HG03139 (cell line): Measurements from ENCODE around the gene SRC.

Experiments used
- ATAC-seq: cut with Tn5 transposase; IDR thresholded peaks from one replicate; pipeline ENCODE4 v1.9.1; 2021; ENCODE audit not compliant: unreplicated experiment

The SRC gene

DNA sequence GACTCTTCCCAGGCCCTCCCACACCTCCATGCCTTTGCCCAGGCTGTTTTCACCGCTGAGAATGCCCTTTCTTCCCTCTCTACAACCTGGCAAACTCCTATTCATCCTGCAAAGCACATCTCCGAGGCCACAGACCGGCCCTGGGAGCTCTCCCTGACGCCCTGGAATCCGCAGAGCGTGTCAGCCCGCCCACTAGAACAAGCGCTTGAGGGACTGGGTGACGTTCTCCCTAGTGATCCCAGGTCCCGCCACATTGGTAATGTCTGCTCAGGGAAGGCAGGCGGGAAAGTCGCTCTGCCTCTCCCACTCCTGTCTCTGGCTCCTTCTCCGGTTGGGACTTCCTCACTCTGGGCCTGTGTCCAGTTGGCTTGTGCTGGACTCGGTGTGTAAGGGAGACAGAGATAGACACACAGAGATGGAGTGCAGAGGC lies 61.6 kb downstream of the SRC start:
- ATAC-seq: no peak

DNA sequence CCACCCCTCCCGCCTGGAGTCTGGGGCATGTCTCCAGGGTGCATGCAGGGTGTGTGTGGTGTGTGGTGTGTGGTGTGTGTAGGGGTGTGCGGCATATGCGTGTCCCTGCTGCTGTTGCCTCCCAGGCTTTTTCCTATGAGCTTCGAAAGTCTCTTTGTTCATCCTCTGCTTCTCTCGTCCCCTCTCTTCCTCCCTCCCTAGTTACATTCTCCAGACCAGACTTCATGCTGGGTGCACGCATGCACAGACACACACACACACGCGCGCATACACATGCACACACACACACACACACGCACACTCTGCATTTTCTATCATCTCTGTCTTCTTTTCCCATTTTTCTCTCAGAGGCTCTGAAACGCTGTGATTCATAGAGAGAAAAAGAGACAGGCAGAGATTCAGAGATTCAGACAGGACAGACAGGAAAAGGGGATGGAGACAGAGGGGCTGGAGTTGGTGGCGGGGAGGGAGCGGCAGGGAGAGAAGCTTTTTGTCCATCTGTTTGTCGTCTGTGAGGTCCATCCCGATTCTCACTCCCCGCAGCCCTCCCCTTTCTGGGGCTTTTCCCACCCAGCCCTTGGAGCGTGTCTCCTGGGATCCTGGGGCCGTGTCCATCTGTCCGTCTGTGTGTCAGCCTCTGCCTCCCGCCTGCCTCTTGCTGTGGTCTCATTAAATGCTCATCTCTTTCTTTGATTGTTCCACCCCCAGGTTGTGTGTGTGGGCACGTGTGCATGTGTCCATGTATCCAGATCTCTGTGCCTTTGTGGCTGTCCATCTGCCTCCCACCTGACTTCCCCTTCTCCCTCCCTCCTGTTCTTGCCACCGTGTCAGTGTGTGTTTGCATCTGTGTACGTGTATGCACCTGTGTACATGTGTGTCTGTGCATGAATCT lies 62.6 kb downstream of the SRC start:
- ATAC-seq: no peak

DNA sequence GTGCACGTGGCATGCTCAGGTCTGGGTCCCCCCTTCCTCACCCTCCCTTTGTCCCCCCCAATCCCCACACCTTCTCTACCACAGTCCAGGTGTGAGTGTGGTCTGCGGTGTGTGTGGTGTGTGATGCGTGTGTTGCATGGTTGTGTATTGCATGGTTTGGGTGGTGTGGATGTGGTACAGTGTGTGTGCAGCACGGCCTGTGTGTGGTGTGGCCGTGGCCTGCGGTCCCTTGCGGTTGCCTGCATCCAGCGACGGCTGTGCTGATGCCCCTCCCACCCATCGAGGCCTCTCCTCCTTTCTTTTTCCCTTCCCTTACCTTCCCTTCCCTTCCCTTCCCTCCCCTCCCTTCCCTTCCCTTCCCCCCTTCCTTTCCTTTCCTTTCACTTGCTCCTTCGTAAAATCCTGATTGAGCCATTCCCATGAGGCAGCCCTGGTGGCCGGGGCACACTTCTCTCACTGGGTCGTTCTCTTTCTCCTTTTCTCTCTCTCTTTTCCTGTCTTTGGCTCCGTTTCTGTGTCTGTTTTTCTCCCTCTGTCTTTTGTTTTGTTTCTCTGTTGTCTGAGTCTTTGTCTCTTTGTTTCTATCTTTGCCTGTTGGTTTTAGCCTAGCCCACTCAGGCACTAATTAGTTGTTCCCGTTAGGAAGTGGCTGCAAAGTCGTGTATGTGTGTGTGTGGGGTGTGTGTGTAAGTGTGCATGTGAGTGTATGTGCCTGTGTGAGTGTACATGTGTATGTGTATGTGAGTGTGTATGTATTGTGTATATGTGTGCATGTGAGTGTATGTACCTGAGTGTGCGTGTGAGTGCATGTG lies 65.7 kb downstream of the SRC start:
- no peak for ATAC-seq

DNA sequence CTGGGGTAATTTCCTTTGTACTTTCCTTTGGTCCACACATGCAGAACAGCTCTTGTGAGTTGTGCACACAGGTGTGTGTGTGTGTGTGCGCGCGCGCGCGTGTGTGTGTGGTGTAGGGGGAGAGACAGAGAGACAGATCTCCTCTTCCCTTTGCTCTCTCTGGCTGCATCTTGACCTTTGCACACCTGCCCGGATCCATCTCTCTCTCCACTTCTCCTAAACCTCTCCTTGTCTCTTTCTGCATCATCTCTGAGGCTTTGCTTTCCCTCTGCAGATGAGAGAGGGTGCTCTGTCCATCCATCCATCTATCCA lies 67.0 kb downstream of the SRC start:
- no peak for ATAC-seq

DNA sequence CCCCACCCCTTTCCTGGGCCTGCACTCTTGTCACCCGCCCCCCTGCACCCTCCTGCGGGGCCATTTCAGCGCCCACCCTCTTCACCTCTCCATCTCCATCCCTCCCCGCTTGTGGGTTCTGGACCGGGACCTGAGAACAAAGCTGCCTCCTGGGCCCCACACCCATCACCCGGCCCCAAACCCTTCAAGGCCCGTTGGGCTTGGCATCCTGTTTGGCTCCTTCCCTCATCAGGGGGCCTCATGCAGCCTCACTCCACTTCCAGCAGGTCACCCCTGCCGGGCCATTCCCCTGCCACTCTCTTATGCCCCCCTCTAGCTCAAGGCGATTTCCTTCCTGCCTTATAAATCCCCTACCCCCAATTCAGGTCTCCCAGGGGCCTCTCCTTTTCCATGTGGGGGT lies 67.4 kb downstream of the SRC start:
- ATAC-seq: no peak

DNA sequence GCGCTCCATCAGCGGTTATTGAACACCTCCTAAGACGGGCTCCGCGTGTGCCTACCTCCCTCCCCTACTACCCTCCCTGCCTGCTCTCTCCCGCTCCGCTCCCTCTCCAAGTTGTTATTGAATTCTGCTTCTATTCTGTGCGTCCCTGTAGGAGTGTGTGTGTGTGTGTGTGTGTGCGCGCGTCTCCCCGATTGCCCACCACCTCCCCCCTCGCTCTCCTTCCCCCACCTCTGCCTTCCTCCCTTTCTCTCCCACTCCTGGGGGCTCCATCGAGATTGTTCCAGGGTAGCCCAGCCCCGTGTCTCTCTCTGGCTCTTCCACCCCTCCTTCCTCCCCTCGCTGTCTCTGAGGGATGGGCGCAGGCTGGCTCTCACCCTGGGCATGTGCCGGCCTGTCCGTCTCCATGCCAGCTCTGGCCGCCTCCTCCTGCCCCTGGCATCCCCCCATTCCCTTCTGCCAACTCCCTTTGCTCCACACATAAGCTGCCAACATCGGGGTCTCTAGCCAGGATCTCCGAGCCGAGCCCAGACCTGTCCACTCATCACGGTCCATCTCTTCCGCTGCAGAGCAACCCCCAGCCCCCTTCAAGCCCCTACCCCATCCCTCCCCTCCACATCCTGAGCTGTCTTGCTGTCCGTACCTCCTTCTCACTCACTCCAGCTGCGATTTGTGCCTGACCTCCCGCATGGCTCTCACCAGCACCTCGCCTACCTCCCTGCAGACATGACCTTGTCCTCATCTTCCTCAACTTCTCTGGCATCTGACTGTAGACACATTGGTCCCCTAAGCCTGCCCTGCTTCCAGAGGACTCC lies 68.5 kb downstream of the SRC start:
- no peak for ATAC-seq

DNA sequence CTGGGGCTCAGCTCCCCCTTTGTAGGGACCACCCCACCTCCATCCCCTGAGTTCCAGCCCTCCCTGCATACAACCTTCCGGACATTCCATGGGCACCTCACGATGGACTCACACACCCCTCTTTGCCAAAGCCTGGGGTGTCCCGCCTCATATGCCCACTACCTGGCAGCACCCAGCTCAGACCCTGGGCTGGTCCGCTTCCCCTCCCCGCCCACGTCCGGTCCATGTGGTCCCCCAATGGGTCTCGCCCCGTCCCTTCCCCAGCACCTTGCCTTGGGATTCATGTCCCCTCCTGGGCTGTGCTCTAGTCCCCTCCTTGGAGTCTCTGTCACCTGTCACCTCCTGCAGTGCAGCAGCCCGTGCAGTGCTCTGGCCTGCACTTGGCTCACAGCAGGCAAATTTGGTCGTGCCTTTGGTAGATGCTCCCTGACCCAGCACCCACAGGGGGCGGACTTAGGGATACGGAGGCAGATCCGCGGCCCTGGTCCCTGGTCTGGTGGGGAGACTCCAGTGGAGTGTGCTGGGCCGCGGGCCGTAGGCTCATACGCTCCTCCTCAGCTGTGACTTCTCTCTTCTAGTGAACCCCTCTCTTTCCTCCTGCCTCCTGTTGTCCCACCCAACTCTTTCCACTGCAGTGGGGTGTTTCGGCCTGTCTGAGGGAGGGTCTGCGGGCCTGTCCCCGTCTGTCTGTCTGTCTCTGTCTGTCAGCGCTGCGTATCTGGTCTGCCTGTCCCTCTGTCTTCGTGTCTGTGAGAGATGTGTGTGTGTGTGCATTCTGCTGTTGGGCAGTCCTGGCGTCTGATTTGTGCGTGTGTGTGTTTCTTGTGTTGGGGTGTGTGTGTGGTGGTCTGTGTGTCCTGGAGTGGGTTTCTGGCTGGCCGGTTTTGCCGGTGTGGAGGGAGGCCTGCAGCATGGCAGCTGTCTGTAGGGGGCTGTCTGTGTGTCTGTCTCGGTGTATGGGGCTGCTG lies 69.5 kb downstream of the SRC start:
- no peak for ATAC-seq

DNA sequence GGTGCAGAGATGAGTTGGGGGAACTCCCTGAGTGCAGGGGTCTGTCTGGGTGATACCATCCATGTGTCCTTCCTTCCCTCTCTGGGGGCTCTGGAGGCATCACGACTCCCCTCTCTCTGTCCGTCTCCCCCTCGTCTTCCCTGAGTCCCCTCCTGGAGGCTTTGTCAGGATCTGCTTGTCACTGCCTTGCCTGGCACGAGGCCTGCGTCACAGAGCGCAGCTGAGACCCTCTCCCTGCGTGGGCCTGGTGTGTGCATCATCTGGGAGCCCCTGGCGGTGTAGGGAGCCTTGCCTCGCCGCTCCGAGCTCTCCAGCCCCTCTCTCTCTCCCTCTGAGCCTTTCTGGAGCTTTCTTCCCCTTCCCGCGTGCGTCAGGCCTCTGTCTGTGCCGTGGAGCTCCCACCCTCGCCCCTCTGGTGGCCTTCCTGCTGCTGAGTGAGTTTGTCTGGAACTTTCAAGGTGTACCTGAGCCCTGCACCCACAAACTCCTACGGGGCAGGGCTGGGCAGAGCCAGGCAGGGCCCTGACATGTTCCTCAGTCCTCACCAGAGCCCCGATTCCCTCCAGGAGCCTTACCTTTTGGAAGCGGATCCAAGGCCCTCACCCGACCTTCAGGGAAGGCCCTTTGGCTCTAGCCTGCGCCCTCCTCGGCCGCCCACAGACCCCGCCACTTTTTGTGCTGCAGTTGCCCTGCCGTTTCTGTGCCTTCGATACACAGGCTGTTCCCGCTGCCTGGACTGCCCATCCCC lies 70.3 kb downstream of the SRC start:
- no peak for ATAC-seq

DNA sequence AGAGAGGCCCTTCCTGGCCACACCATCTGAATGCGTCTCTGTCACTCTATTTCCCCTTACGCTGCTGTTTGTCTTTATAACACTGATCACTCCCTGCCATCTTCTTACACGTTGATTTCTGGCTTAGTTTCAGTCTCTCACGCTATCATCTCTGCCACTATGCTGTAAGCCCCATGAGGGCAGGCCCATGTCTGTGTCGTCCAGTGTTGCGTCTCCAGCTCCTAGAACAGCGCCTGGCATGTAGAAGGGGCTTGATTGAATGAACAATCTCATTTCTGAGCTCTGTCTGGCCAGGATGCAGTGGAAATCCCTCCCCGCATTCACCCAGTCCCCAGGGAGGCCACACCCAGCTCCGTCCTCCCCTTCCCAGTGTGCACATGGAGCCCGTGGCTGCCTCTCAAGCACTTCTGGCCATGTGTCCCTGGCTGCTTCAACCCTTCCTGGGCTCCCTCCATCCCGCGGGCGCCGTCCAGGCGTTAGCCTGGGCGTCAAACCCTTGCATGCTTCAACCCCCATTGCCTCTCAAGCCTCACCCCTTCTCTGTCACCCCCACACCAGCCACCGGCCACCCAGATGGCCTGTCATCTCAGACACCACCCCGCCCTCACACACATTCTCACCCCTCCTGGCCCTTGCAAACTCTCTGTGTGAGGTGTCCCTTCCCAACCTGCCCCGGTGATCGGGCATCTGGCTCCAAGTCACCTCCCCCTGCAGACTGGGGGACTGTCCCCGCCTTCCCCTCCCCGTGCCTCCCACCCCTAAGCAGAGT lies 71.1 kb downstream of the SRC start:
- ATAC-seq: no peak

DNA sequence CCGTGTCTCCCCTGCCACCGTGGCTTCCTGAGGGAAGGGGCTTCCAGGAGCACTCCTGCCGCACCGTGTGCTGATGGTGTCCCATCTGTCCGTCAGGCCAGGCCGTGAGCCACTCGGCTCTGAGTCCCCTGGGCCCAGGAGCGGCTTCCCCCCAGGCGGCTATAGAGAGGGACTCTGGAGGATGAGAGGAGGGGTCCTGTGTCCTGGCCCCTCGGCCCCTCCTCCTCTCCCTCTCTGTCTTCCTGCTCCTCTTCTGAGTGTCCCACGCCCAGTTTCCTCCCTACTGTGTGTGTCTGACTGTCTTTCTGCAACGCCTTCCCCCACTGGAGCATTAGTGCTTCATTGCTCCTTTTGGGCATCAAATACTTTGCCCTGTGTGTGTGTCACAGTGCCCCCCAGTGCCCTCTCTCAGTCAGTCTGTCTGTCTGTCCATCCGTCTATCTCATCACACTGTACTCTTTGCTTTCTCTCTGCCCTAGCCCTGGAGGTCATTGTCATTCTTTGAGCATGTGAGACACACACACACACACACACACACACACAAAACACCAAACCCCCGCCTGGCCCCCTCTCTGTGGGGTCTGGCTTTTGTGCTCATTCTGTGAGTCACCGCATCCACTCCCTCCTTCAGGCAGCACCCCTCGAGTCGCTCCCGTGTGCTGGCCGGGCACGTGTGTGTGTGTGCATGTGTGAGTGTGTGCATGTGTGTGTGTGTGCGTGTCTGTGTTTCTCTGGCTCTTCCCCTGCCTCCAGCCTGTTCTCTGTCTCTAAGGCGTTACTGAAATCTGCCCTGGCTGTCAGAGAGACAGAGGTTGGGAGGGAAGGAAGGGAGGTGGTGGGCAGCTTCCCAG lies 71.9 kb downstream of the SRC start:
- ATAC-seq: no peak

DNA sequence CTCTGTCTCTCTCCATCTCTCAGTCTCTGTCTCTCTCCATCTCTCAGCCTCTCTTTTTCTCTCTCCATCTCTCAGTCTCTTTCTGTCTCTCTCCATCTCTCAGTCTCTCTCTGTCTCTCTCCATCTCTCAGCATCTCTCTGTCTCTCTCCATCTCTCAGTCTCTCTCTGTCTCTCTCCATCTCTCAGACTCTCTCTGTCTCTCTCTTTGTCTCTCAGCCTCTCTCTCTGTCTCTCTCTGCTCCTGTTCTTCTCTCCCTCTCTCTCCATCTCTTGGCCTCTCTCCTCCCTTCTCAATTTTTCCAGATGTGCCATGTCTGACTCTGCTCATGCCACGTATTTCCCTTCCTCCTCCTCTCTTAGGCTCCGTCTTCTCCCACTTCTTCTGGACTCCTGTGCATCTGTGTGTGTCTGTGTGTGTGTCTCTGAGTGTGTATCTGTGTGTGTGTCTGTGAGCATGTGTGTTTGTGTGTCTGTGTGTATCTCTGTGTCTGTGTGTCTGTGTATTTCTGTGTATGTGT lies 72.7 kb downstream of the SRC start:
- ATAC-seq: no peak

DNA sequence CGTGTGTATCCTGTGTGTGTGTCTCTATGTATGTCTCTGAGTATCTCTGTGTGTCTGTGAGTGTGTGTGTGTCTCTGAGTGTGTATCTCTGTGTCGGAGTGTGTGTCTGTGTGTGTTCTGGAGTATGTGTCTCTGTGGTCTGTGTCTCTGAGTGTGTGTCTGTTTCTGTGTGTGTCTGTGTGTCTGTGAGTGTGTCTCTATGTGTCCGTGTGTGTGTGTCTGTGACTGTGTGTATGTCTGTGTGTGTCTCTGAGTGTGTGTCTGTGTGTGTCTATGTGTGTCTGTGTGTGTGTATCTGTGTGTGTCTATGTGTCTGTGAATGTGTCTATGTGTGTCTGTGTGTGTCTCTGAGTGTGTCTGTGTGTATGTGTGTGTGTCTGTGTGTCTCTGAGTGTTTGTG lies 73.4 kb downstream of the SRC start:
- ATAC-seq: no peak

DNA sequence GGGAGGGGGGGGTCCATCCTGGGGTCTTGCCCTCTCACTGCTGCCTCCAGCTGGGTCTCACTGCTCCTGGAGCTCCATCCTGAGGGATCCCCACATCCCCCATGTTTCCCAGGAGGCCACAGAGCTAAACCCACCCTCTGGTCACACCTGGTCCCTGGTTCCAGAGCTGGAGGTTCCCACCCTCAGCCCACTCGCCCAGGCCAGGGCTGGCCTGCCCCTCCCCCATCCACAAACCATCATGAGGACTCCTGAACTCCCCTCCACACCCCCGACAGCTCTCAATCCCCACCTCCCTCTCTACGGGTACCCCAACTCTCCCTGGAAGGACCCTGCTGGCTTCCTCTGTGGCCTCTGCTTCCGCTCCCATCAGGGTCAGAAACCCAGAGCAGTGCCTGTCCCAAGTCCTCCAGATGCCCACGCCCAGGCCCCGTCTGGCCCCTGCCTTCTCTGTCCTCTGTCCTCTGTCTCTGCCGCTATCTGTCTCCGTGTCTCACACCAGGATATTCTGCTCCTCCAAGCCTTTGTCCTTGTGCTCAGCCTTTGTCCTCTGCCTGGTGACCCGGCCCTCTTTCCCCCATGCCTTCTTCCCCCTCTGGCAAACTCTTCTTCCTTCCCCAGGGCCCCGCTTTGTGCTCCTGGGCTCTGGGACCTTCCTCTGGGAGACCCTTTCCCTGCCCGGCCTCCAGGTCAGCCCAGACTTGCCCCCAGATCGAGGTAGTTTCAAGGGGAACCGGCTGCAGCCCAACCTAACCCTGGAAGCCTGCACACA lies 74.0 kb downstream of the SRC start:
- no peak for ATAC-seq

DNA sequence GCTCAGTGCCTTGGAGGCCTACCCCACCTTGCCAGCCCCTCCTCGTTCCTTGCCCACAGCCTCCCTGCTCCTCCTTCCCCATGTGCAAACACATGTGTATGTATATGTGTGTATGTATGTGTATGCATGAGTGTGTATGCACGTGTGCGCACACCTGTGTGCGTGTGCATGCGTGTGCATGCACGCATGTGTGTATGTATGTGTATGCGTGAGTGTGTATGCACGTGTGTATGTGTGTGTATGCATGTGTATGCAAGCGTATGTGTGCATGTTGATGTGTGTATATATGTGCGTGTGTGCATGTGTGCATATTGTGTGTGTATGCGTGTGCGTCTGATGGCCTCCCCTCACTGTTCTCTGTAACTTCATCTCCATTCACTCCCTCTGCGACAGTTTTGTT lies 74.7 kb downstream of the SRC start:
- no peak for ATAC-seq

DNA sequence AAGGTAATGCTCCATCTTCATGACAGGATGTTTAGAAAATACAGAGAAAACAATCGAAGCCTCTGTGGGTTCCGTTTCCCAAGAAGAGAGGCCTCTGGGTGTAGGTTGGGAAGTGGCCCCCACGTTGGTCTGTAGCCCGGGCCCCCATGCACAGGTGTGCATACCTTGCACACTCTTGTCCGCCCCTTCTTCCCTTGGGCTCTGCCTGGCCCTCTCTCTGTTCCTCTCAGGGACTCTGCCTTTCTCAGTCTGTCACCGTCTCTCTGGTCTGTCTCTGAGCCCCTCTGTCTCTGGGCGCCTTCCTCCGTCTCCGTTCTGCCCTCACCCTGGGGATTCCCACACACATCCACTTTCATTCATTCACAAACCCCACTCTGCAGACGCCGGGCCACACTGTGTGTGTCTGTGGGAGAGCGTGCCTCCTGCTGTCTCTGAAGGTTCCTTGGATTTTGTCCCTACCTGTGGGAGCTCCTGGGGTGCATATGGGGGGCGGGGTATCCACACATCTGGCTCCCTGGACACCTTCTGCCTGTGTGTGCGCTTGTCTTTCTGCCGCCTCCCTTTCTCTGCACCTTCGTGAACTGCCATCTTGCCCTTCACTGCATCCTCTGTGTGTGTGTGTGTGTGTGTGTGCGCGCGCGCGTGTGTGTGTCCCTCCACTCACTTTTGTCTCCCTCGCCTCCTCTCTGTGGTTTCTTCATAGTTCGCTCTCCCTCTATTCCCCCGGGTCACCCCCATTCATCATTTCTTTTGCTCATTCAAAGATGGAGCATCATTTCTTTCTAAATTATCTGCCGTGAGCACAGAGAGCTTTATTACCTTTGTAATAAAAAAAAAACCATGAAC lies 75.3 kb downstream of the SRC start:
- ATAC-seq: no peak

DNA sequence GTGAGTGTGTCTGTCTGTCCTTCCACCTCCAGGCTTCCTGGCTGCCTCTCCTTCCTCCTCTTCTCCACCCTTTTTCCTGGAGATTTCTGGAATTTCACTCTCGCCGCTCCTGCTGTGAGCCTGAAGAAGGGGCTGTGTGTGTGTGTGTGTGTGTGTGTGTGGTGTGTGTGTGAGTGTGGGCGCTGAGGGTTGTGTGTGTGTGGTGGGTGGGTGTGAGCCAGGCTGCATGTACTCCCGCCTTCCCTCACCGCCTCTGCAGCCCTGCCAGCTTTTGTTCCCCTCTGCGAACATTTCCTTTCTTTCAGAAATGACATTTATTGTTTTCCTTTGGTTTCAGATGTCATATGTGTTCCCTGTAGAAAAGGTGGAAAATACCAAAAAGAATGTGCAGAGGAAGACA lies 76.0 kb downstream of the SRC start:
- no peak for ATAC-seq
